Lung (tissue), 12 donors: ENCODE data around the gene TLE4. TPM values are rescaled to one million over a fixed set of nuclear protein-coding genes. Genes with fewer than 3 reads are reported as not detected.

Experiments used
- ATAC-seq: fragments of 200-7000 bp; cut with Tn5 transposase; one replicate; pipeline ENCODE4 v1.9.1; 2020; ENCODE audit warnings: moderate number of reproducible peaks; ENCODE audit not compliant: insufficient read depth, low FRiP score
- DNase-seq, 3 donors: peaks; one replicate each; pipeline ENCODE4 v3.0.0-alpha.2; 2013 to 2017
- H3K27ac ChIP-seq, 2 donors: one replicate each; pipeline ENCODE4 v1.5.1; 2013; ENCODE audit warnings: mild to moderate bottlenecking in 2 of 2, moderate library complexity in 2 of 2, control low read depth in 1 of 2, inconsistent platforms in 1 of 2, low read depth in 1 of 2, low read length in 1 of 2
- H3K27me3 ChIP-seq, 3 donors: one replicate each; pipeline ENCODE4 v1.5.1; 2013; ENCODE audit warnings: low read length in 2 of 3; ENCODE audit not compliant: control insufficient read depth in 3 of 3, insufficient read depth in 3 of 3
- H3K36me3 ChIP-seq, 4 donors: one replicate each; pipeline ENCODE4 v1.5.1; 2013; ENCODE audit warnings: low read length in 4 of 4, mild to moderate bottlenecking in 1 of 4, moderate library complexity in 1 of 4; ENCODE audit not compliant: control insufficient read depth in 4 of 4, insufficient read depth in 4 of 4
- H3K4me1 ChIP-seq, 5 donors: one replicate each; pipeline ENCODE4 v1.5.1; 2013; ENCODE audit warnings: low read length in 5 of 5, mild to moderate bottlenecking in 2 of 5, moderate library complexity in 1 of 5; ENCODE audit not compliant: control insufficient read depth in 5 of 5, insufficient read depth in 5 of 5
- H3K4me3 ChIP-seq: one replicate; pipeline ENCODE4 v1.5.1; 2013; ENCODE audit warnings: mild to moderate bottlenecking, control low read depth, moderate library complexity
- H3K9ac ChIP-seq, 2 donors: one replicate each; pipeline ENCODE4 v1.5.1; 2013; ENCODE audit warnings: low read length in 2 of 2, control low read depth in 1 of 2; ENCODE audit not compliant: insufficient read depth in 1 of 2
- H3K9me3 ChIP-seq, 4 donors: one replicate each; pipeline ENCODE4 v1.5.1; 2013; ENCODE audit warnings: low read length in 3 of 4, mild to moderate bottlenecking in 1 of 4, moderate library complexity in 1 of 4; ENCODE audit not compliant: control insufficient read depth in 4 of 4, insufficient read depth in 3 of 4
- CTCF ChIP-seq: IDR thresholded peaks from 2 replicates; pipeline ENCODE4 v1.5.1; 2012; ENCODE audit warnings: mild to moderate bottlenecking; ENCODE audit errors: control extremely low read depth, extremely low read depth
- WGBS, 2 donors: extraction: QIAGEN DNeasy Blood & Tissue Kit; methylation state at CpG; one replicate each; pipeline ENCODE4 v1.1.7; 2013; 5-methylcytosine and 5-hydroxymethylcytosine counted together
- polyA plus RNA-seq, 2 donors: library from polyadenylated mRNA; stranded (reverse); fragments of 200-250 nt; gene quantifications; one replicate each; pipeline ENCODE4 v1.2.1, GENCODE V29; 2013
- total RNA-seq, 2 donors: library from RNA; depleted of rRNA in 1 of 2; stranded (reverse); fragments of >200 nt in 1 of 2; gene quantifications; one replicate each; pipeline ENCODE4 v1.2.1, GENCODE V29; 2014 to 2021
- donor health status: control.
- donor health status: control.
- donor health status: Bipolar disorder and iron deficiency.
- donor health status: healthy.
- donor health status: DM: yes; HTN: yes; CAD: no.

Gene TLE4
- total and polyA plus RNA-seq, 4 donors: 6.1 to 44.1 (median 26.3) TPM

- H3K36me3 ChIP-seq: peaks cover 0 to 5% (median 0%) of the 10 kb centered on the region in 4 donors
- ATAC-seq (no peak), DNase-seq (no peak)
- no peaks in the 10 kb centered on the region for H3K27me3 ChIP-seq
- no peak overlapping the region for H3K9ac ChIP-seq
- H3K9me3 ChIP-seq: no peaks in the 10 kb centered on the region
- H3K27ac ChIP-seq: no peak overlapping the region
- H3K4me3 ChIP-seq: no peak overlapping the region
- WGBS, 2 donors: 84 to 91% methylated on average over 3 of the region's 3 CpGs
- no peak for TF ChIP-seq CTCF
- H3K4me1 ChIP-seq: peaks cover 0 to 12% (median 4%) of the 10 kb centered on the region in 5 donors
These were observed 98.7 kb downstream of the TLE4 start for GRCh38 chr9:79670269-79670961.

- Histone ChIP-seq H3K27me3 (no peaks in the 10 kb centered on the region), H3K27ac (no peak overlapping the region), H3K36me3 (peaks cover 0 to 5% (median 0%) of the 10 kb centered on the region in 4 donors), H3K9ac (no peak overlapping the region), H3K9me3 (no peaks in the 10 kb centered on the region), H3K4me1 (peaks cover 0 to 12% (median 4%) of the 10 kb centered on the region in 5 donors), H3K4me3 (no peak overlapping the region)
- no peak for ATAC-seq
- DNase-seq: no peak
- no peak for TF ChIP-seq CTCF
- 96 to 98% methylated on average over 2 of the region's 2 CpGs for WGBS, 2 donors
These were observed 99.8 kb downstream of the TLE4 start for GRCh38 chr9:79671558-79671957.

- TF ChIP-seq CTCF: no peak
- Histone ChIP-seq H3K36me3 (peaks cover 0 to 5% (median 0%) of the 10 kb centered on the region in 4 donors), H3K4me3 (no peak overlapping the region), H3K27ac (no peak overlapping the region), H3K27me3 (no peaks in the 10 kb centered on the region), H3K9ac (no peak overlapping the region), H3K4me1 (peaks cover 0 to 12% (median 4%) of the 10 kb centered on the region in 5 donors), H3K9me3 (no peaks in the 10 kb centered on the region)
- DNase-seq (no peak), ATAC-seq (no peak)
- 80 to 87% methylated on average over 3 of the region's 3 CpGs for WGBS, 2 donors
These were observed 100.5 kb downstream of the TLE4 start for GRCh38 chr9:79672236-79672635.
